Glomerular visceral epithelial cell (primary cell): Measurements from ENCODE around the gene NOL9.
"Not testable (repeated sequence)": the region's sequence is repeated elsewhere in the genome, so short reads cannot be mapped to it uniquely, and the experiment has no call there.

Experiments
- DNase-seq: peaks from one replicate; pipeline ENCODE4 v3.0.0-alpha.2; 2016; ENCODE audit errors: extremely low spot score

Gene NOL9

GRCh38 chr1:6554031-6554906 is at the start of gene NOL9:
NOL9 (minus strand) TSS chr1:6554513; CDS start chr1:6554502, 11 bp downstream.
- peak; percentile 93 for DNase-seq

DNA sequence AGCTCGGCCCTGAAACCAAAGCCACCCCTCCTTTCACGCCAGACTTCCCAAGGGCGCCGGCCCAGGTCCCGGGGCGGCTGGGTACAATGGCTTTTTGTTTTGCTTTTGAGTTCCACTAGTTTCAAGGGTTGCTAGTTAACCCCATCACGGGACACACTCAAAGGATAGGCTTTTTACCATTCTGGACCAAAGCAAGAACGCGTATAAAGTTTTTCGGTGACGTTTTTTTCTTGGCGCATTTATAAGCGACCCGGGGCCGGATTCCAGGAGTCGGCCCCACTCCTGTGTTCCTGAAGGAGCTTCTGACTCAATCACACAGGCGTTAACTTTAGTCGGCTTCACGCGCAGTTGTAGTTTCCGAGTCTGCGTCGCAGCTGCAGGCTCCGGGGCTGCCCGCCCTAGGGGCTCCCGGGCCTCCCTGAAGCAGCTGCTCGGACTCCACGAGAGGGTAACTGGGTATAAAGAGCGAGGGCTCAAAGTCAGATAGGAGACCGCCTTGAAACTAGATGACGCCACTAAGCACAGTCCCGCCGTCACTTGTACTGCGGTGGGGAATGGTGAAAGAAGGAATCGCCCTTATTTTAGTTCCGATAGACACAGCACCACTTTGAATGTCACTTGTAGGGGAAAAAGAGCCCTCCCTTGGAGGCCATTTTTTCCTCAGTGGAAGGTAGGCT is 49.1 kb upstream of the NOL9 start:
- DNase-seq = peak; percentile 71

DNA sequence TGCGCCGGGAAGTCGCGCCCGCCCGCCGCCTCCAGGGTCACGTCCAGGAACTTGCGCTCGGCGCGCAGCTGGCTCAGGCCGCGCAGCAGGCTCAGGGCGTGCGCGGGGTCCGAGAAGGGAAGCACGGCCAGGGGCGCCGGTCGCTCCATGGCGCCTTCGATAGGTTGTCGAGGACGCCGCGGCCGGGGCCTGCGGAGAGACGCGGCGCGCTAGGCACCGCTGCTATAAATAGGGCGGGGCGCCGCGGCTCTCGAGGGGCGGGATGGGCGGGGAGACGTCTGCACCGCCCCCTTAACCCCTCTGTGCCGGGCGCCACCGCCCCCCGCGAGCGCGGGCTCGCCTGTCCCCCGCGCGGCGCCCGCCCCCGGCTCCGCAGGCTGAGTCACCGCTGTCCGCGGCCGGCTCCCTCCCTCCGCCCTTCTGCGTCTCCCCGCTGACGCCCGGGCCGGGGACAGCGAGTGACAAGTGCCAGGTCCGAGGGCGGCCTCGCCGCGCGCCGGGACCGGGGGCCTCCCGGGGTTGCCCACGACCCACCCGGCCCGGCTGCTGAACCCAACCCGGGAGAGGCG is 48.4 kb upstream of the NOL9 start, which contains the start of gene KLHL21:
Gene KLHL21, minus strand, starts transcription at position 201 of the 569 bp plus-strand sequence. Its CDS starts 52 bp downstream, at position 149.
- DNase-seq = peak; percentile 93

GRCh38 chr1:6601923-6602668 is 47.8 kb upstream of the NOL9 start:
- peak; percentile 41 for DNase-seq

GRCh38 chr1:6601049-6601922 is 47.0 kb upstream of the NOL9 start:
- DNase-seq = peak; percentile 85

DNA sequence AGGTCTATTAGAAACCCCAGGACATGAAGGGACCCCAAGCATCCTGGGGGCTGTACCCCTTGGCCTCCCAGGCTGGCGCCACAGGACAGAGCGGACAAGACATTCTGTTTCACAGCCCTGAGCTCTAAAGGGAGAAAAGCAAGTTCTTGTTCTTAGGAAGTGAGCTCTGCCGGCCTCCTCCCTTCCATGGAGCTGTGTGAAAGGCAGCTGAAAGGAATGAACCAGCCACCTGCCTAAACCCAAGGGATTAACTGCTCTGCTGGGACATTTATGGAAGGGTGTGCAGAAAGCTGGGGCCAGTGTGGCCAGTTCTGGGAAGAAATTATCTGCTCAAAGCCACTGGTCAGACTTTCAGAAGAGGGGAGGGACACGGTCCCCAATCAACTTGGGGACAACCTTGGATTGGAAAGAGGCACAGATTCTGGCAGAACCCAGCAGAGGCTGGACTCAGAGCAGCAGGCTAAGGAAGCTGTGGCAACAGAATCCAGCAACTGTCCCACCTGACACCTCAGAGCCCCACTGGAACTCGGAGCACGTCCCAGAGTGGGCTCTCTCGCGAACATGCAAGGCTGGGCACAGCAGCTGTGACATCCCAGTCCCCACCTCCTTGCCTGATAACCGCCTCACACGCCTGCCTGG is 46.2 kb upstream of the NOL9 start:
- no peak for DNase-seq

DNA sequence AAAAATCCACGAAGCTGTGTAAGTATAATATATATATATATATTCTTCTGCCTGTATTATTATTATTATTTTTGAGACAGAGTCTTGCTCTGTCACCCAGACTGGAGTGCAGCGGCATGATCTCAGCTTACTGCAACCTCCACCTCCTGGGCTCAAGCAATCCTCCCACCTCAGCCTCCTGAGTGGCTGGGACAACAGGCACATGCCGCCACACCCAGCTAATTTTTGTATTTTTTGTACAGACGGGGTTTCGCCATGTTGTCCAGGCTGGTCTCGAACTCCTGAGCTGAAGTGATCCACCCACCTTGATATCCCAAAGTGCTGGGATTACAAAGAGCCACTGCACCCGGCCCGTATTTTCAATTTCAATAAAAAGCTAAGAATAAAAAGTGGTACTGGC is 45.7 kb upstream of the NOL9 start:
- DNase-seq = not testable (repeated sequence)

DNA sequence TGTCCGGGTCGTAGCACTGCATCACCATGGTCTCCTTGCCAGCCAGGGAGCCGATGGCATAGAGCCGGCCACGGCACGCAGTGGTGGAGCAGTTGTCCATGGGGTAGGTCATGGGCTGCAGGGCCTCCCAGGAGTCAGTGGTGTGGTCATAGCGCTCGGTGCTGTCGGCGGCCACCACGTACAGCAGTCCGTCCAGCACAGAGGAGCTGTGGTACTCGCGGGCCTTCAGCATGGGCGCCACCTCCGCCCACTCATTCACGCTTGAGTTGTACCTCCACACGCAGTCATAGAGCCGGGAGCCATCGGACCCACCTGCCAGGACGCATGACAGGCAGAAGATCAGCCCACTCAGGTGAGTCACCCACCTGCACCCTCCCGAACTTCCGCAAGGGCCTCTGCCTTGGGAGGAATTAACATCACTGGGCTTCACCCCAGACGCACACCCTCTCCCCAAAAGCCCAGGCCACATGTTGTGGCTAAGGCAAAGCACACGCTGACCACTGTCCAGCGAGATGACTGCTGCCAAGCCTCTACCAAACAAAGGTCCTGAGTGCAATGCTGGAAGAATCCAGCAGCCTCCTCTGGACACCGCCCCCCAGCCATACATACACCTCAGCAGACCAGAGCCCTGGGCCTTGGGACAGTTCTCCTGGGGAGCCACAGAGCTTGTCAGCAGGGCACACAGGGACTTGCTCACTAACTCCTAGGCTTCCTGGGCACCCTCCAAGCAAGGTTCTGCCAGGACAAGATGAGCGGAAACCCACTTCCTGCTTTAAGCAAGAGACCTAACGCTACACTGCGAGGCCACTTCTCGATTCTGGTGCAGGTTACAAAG is 45.0 kb upstream of the NOL9 start:
- DNase-seq = no peak

DNA sequence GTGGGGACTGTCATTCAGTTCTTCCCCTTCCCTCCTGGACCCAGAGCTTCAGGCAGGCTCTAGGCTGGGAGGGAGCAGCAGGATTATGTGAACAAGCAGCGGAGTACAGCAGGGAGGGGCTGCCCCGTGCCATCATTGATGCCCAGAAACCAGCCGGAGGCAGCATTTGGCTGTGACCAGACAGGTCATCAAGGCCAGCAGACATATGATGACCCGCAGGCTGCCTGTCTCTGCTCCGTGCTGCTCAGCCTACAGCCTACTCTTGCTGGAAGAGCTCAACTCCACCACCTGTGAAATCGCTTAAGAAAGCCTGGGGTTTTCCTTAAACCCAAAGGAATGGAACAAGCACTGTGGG is 43.4 kb upstream of the NOL9 start:
- no peak for DNase-seq

GRCh38 chr1:6596886-6597776 is 42.8 kb upstream of the NOL9 start:
- DNase-seq = no peak

DNA sequence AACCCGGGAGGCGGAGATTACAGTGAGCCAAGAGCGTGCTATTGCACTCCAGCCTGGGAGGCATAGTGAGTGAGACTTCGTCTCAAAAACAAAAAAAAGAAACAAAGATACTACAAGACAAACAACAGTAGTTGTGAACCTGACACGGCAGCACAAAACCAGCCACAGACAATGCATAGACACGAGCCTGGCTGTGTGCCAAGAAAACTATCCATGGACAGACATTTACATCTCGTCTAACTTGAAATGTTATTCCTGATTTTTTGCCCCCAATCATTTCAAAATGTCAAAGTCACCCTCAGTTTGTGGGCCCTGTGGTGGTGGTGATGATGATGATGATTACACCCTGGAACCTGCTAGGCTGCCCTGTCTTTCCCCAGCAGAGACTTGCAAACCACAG is 42.0 kb upstream of the NOL9 start:
- no peak for DNase-seq

- DNase-seq = no peak
Observed at GRCh38 chr1:6594977-6595740, 40.8 kb upstream of the NOL9 start.

- DNase-seq = no peak
Observed at GRCh38 chr1:6593810-6594209, 39.5 kb upstream of the NOL9 start.

DNA sequence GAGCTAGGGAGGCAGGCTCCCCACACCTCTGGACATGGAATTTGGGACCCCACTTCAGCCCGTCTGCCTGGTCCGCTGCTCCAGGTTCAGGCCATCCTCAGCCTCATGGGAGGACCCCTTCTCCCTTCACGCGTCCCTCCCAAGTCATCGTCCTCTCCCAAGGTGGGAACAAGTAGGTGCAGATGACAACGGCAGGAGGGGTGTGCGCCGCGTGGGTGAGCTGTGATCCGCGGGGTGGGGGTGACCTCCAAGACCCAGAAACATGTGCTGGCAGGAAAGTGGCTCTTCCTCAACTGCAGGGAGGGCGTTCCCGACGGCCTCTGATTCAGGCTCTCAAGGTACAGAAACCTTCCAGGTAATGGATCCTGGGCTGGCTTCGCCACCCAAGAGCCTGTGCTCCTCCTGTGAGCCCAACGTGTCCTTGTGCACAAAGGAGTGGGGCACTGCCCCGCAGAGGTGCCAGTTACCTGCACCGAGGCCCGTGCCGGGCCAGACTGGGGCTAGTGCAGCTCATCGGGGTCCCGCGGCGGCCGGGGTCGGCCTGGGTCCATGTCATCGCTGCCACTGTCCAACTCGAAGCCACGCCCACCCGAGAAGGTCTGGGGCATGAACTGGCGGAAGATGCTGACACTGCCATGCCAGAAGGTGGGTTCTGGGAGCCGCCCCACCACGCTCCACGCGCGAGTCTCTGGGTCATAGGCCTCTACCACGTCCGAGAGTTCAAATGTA is 38.7 kb upstream of the NOL9 start:
- DNase-seq = no peak

DNA sequence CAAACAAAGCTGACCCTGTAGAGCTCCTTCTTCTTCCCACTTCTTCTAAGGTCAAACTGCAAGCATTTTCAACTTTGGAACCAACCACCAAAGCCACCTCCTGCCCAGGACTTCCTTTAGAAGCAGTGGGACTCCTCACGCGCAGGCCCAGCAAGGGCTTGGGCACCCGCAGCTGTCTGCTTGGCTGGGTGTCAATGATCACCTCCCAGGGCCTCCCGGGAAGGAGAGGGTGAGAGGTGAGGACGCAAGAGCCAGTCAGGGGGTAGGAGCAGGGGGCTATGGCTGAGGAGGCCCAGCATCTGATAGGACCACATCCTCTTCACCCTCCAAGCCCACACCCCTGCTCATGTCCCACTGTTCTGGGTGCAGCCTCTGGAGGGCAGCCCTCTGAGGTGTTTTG is 38.1 kb upstream of the NOL9 start:
- DNase-seq = no peak

- no peak for DNase-seq
Observed at GRCh38 chr1:6591644-6592043, 37.3 kb upstream of the NOL9 start.

GRCh38 chr1:6591222-6591621 is 36.9 kb upstream of the NOL9 start:
- DNase-seq = no peak
